Activated T-cell treated with anti-CD3 and anti-CD28 coated beads for 4 hours (primary cell): ENCODE data around the gene GPR78.

Source experiments
- DNase-seq: peaks from one replicate; pipeline ENCODE4 v3.0.0-alpha.2; 2020

GPR78 gene

DNA sequence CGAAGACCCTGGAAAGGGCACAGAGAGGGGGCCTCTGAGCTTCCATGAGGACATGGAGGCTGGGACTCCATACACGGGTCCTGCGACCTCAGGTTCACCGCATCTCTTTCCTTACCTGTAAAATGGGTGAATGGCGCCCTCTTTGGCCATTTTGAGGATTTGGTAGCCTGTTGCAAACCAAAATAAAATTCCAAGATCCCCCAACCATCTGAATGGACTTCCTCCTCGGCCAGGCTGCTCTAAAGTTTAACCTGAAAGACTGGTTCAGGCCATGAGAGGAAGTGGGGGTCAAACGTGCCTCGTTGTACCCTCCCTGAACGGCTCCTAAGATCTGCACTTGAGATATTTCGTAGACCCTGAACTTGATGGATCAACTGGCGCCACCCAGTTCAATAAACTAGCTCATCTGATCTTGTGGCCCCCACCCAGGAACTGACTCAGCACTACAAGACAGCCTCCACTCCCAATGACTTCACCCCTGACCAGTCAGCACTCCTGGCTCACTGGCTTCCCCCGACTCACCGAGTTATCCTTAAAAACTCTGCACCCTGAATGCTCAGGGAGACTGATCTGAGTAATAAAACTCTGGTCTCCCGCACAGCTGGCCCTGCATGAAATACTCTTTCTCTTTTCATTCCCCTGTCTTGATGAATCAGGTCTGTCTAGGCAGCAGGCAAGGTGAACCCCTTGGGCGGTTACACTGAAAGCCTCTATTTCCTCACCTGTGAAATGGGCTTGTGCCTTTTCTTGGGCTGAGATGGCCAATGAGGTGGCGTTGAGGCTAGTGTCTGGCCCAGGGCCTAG is 32.9 kb upstream of the GPR78 start:
- no peak for DNase-seq

DNA sequence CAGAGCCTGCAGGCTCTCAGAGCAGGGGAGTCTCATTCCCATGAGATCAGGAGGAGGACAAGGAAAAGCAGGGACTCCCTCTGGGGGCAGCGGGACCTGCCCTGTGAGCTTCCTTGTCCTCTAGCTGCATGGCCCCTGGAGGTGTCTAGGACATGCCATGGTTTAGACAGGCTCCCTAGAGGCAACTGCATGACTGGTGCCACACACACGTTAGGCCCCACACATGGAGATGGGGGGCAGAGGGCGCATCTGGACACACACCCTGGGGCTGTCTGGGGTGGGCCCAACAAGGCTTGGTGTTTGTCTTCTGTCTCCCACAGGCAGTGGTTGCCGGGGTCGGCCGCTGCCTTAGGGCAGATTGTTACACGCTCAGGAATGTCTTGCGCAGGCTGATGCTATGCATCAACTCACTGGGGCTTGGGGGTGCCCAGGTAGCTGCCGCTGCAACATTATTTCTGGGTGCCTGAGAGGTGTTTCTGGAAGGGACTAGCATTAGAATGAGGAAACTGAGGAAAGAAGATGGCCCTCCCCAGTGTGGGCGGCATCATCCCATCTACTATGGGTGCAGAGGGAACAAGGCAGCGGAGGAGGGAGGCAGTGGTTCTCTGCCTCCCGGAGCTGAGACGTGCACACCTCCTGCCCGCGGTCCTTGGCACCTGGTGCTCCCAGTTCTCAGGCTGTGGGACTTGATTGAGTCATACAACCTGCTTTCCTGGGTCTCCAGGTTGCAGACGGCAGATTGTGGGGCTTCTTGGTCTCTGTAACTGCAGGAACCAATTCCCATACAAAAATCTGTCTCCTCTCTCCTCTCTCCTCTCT is 32.1 kb upstream of the GPR78 start:
- no peak for DNase-seq

DNA sequence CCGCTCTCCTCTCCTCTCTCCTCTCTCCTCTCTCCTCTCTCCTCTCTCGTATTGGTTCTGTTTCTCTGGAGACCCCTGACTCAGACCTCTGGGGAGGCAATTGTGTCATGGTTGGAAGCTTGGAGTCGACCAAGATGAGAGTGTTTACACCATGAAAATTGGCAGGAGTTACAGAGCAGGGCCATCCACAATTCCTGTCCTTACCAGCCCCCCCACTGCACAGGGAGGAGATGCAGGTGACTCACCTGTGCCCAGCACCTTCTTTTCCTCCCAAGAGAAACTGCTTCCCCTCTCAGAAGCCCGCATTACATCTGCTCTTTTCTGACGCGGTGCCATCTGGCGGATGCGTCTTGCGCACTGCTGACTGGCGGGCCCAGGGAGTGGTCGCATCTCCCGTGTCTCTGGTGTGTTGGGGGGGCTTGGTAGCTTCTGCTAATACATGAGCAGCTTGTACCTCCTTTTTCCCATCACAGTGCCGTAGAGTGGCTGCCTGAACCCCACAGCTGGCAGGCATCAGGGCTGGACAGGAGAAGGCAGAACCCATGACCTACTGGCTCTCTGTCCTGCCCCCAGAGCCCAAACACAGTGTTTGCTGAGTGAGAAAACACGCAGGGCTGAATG is 31.4 kb upstream of the GPR78 start:
- DNase-seq = no peak

DNA sequence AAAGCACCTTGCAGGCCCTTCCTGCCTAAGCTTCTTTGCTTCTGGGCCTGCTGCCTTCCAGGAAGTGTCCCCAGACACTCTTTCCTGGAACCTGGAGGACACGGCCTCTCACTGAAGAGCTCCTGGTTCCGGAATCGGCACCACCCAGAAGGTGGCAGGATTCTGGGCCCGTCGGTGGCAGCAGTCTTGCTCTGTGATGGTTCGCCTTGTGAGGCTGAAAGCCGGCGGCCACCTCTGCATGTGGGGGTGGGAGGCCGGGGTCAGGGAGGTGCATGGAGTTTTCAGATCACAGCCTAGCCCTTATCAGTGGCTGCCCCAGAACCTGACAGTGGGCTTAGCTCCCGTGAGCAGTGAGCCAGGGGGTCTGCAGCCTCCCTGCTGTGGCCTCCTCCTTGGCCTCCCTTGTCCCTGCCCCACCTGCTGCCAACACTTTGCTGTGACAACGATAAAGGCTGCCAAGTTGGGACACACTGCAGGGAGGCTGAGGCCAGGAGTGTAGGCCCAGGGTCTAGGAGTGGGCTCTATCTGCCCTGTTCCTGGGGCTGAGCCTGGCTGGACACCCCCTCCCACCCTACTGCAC is 30.8 kb upstream of the GPR78 start:
- DNase-seq = no peak

DNA sequence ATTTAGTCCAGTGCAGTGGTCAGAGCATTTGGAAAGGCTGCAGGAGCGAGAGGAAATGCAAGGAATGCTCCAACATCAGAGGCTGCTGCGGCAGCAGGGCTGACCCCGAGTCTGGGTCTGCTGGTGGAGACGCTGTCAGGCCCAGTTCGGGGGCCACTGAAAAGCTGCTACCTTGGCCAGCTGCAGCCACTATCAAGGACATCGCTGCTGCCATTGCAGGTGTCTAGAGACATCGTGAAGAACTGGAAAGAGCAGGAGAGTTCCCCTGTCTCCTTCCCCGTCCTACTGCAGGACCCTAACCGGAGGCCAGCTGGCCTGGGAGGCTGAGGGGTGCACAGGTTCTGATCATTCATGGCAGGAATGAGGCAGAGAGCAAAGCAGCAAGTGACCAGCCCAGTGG is 29.5 kb upstream of the GPR78 start:
- DNase-seq = no peak

DNA sequence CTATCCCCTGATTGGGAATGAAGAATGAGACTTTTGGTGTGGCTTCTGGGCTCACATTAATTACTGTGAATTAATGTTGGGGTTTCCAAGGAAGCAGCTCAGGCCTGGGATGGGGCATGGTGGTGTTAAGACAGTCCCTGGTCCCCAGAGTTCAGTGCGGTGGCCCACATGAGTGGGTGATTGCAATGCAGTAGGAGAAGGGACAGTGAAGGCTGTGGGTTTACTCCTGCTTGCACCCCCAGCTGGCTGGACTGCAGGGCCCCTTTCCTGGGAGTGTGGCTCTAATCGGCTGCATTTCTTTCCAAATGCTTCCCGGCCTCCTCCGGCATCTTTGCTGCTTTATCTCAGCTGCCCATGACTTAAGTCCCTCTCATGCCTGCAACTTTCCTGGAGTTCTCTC is 28.2 kb upstream of the GPR78 start:
- no peak for DNase-seq

DNA sequence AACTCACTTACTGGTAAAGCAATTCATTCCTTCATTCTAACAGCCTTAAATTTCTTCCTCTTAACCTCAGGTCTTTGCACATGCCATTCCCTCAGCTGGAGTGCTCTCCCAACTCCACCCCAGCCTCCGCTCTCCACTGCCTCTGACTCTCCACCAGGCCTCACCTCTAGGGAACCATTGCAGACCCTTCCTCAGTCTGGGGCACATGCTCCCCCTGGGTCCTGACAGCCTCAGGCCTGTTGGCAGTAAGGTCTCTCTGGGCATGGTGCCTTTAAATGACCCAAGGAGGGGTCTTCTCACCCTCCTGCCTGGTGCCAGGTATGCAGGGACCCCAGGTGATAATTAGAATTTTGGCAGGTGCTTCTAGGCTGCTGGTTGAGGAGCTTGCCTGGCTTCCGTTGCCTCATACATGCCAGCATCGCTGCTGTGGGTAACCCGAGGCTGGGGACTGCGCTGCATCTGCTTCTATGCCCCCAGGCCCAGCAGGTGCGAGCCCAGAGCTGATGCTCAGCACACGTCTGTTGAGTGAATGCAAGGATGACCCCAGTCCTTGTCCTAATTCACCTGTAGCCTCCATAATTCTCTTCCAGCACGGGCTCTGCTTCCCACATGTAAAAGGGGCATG is 27.5 kb upstream of the GPR78 start:
- DNase-seq = no peak

DNA sequence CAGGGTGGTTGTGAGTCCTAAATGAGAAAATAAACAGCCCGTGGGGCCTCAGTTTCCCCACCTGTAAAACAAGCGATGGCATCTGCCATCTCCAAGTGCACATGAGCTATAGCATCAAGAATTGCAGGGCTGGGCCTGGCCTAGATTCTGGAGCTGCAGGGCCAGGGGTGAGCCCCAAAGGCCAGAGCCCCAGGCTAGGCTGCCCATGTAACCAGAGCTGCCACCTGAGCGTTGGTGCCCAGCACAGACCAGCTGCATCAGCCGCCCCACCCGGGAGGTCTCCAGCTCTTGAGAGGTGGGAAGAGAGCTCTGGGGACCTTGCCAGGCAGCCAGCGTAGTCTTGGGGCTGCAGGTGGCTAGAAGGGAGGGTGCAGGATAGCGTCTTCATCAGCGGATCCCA is 27.0 kb upstream of the GPR78 start:
- DNase-seq = no peak

DNA sequence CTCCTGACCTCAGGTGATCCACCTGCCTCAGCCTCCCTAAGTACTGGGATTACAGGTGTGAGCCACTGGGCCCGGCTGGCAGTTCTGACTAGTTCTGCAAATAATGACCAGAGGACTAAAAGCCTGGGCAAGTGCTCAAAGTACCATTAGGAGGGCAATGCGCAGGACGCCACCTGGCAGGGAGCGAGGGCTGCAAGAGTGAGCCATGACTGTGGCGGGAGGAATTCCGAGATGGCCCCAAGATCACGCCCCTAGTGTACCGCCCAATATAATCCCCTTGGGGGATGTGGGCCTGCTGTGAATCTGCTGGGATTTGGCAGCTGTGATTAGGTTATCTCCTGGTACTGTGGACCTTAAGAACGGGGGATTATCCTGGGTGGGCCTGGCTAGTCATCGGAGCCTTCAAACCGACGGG is 26.2 kb upstream of the GPR78 start:
- no peak for DNase-seq

DNA sequence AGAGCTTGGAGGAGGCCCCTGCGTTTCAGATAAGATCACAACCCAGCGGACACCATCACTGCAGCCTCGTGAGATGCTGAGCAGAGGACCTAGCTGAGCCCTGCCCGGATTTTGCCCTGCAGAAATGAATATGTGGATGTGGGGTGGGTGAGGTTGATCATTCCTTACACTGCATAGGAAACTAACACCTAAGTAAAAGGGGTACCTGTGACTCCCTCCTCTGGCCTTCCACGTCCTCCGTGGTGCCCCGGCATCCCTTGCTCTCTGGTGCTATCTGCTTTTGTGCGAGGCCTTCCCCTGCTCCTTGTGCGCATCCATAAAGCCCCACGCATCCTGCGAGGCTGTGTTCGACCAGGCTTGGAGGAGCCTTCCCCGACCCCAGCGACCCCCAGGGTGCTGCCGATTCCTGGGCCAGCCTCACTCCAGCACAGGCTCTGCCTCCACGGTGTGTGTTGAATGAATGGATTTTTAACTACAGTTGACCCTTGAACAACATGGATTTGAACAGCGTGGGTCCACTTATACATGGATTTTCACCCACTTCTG is 25.6 kb upstream of the GPR78 start:
- DNase-seq = no peak

DNA sequence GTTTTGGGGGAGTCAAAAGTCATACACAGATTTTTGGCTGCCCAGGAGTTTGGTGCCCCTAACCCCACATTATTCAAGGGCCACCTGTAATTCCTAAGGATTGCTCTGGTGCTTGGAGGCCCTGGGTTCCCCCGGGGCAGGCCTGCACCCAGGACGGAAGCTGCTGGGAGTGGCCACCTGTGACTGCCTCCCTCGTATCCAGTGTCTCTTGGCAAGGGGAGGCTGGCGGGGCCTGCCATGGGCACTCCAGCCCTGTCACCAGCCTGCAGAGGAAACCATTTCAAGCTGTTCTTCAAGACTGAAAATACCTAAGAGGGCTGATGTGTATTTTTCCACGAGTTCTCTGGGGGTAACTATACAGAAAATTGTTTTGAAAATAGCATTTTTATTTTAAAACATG is 24.5 kb upstream of the GPR78 start:
- no peak for DNase-seq

DNA sequence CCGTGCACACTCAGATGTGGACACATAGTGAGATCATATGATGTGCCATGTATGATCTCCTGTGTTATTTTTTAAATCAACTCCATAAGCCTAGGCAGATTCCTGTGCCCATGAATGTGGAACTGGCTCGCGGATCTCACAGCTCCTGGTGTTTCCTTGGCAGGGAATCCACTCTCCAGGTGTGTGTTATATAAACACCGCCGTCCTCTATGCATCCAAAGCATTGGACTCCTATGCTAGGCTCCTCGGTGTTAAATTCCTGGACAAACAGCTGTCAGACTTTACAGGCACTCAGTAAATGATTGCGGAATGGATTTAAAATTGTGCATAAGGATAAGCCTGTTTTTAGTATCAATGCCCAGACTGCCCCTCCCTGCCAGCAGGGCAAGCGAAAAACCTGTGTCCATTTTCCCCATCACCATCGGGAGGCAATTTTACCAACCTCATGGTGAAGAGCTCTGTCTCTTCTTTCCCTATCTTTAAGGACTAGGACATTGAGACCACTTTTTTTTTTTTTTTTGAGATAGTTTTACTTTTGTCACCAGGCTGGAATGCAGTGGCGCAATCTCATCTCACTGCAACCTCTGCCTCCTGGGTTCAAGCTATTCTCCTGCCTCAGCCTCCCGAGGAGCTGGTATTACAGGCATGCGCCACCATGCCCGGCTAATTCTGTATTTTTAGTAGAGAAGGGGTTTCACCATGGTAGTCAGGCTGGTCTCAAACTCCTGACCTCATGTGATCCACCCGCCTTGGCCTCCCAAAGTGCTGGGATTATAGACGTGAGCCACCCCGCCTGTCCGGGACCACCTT is 23.6 kb upstream of the GPR78 start:
- DNase-seq = no peak

DNA sequence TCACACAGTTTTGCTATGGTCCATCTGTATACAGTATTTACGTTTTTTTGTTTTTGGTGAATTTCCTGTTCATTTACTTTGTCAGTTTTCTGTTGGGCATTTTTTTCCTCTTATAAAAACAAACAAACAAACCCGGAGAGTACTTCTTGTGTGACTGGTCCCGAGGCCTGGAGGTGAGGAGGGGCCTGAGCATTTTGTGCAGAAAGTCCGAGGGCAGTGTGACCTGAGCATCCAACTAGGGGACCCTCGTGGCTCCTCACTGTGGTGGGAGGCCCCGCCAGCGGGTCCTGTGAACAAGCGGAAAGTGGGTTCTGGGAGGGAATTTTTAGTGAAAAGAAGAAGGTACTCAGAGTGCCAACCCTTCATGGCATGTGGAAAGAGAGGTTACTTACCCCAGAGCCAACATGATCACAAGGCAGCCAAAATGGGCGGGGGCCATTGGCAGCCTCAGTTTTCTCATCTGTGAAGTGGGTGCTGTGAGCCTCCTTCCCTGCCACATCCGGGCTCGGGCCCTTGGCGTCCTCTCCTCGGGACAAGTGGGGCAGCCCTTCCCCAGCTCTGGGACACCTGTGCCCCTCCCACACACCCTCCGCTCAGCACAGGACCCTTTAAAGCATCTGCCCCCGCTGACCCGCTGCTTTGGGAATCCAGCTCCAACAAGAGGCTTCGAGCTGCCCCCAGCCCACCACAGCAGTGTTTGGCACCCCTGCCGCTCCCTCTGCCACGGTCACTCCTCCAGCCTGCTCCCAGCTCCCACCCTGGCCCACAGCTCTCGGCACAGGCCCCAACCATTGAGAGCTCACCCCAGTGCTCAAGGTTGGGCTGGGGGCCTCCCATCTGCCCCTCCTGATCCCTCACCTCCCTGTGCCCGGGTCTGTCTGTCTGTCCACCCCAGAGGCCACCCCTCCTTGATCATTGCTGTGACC is 22.8 kb upstream of the GPR78 start:
- no peak for DNase-seq

DNA sequence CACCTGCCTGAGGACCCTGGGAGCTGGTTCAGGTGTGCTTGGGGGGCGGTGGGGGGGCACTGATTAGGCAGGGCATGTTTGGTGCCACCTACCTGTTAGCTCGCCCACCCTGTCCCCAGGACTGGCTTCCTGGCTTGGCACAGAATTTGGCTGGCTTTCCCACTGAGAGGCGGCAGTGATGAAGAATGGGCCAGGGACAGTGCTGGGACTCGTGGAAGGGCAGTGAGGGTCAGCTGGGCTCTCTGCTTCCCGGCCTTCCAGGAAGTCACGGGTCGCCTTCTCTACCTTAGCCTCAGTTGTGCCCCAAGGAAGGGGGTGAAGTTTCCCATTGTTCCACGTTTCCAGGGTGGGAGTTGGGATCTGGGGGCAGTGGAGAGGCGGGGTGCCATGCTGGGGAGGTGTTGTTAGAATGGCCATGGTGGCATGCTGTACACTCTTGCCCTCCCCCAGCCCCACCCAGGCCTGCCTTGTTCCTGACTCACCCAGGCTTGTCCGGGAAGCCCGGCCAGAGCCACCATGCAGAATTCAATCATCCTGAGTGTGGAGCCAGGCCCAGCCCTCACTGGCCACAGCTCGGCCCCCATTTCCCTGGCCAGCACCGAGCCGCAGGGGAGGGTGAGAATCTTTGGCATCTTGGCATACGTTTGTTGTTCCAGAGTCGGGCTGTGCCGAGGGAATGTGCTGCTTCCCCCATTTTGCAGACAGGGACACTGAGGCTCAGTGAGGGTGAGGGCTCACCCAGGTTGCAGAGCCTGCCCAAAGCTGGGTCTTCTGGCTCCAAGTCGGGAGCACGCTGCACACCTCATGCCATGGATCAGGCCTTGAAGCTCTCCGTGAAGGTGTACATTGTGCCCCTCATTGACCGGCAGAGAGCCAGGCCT is 21.9 kb upstream of the GPR78 start:
- DNase-seq = no peak

DNA sequence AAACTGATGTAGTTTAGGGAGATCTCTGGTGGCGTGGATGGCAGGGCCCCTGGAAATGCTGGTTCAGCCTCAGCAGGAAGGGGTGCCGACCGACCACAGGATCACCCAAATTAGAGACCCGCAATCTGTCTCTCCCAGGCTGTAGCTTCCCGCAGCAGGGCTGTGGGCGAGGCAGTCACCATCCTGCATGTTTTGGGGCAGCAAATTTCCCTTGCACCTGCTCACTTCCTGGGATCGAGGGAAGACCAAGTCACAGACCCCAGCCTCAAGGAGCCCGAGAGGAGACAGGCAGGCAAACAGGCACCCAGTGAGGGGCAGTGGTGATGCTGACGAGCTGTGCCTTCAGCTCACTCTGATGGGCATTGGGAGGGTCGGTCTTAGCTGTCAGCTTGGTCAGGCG is 21.2 kb upstream of the GPR78 start:
- DNase-seq = no peak

DNA sequence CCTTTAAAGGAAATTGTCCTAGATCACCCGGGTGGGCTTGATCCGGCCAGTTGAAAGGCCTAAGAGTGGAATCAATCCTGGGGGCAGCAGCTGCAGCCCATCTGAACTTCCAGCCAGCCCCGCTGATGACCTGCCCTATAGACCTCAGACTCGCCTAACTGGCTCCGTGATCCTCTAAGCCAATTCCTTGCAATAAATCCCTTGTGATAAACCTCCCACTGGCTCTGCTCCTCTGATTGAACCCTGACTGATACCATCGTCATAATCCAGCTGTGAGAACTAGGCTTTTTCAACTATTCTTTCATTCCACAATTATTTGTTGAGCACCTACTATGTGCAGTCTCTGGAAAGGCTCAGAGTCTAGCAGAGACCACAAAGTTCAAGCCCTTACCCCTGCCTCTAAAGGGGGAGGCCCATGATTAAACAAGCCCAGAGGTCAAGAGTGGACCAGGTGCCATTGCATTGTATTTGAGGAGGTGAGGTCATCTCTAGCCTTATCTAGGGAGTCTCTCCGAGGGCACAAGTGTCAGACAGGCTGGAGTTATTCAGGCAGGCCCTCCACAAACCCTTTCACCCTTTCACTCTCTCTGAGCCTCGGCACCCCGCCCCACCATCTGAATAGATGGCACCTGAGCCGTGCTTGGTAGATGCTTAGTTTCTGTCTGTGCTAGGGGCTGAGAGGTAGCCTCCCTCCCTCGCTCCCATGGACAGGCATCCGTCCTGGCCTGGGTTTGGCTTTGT is 20.5 kb upstream of the GPR78 start:
- DNase-seq = no peak

DNA sequence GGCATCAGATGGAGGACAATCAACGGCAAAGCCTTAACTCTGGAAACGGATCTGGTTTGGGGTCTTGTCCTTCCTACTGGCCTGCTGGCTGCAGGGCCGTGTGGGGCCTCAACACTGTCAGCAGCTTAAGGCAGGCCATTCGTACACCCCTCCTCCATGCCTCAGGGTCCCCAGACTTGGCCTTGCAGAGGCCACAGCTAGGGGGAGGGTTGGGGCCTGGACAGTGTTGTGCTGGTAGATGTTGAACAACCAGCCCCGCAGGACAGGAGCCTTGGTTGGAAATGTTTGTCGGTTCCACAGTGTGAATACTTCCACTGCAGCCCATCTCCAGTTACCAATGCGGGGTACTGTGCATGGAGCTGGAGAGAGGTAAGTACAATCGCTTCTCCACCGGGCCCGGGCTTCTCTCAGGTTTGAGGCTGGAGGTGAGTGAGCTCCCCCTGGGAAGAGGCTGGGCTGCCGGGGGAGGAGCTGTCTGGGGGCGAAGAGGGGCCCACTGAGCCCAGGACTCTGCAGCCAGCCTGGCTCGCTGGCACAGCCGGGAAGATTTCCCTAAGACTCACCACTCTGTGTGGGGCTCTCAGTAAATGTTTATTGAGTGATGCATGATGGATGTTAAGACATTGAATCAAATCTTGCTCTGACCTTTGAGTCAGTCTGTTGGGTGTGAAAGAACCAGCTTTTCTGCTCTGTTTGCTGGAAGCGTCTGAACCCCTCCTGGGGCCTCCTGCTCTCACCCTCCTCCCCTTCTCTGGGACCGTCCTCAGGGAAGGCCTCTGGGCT is 19.7 kb upstream of the GPR78 start:
- DNase-seq = no peak

DNA sequence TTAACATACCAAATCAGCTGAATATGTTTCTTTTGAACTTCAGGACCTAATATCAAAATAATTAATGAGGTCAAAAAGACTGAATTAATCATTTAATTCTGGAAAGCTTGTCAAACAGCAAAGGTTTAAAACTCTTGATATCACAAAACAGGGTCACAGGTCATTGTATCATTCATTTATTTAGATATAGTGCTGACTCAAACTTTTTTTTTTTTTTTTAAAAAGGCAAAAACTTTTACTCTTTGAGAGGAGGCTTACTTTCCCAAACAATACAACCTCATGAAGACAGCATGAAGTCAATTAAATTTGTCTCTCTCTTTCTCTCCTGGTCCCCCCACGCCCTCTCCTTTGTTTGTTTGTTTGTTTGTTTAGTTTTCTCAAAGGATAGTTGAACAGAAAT is 15.6 kb upstream of the GPR78 start:
- no peak for DNase-seq
